ENCODE measurements around the gene MNT.

MNT gene

DNA sequence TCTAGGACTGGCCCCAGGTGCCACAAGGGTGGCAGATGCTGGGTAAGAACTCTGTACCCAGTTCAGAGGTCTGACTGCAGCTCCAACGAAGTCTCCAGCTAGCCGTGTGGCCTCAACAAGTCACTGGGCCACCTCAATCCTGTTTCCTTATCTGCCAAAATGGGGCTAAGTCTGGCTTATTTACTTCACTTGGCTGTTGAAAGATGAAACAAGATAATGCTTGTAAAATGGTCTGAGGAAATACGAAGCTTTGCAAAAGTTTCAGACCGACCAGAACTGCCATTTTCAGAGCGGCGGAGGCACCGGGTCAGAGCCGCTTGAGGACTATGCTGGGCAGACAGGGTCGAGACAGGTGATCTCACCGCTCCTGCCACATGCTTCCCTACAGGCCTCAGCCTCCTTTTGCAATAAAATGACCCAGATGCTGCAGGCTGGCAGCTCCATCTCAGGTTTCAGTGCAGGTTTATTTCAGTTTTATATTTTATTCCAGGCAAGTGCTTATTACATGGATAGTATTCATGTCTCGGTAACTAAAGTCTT is 17.2 kb downstream of the MNT start:
- no peak for DNase-seq (ENCODE audit: low read depth in 4 of 4, low spot score in 1 of 4)

GRCh38 chr17:2380950-2381649 is 19.8 kb downstream of the MNT start:
- no peak for DNase-seq (ENCODE audit: low read depth in 4 of 4, low spot score in 1 of 4)

DNA sequence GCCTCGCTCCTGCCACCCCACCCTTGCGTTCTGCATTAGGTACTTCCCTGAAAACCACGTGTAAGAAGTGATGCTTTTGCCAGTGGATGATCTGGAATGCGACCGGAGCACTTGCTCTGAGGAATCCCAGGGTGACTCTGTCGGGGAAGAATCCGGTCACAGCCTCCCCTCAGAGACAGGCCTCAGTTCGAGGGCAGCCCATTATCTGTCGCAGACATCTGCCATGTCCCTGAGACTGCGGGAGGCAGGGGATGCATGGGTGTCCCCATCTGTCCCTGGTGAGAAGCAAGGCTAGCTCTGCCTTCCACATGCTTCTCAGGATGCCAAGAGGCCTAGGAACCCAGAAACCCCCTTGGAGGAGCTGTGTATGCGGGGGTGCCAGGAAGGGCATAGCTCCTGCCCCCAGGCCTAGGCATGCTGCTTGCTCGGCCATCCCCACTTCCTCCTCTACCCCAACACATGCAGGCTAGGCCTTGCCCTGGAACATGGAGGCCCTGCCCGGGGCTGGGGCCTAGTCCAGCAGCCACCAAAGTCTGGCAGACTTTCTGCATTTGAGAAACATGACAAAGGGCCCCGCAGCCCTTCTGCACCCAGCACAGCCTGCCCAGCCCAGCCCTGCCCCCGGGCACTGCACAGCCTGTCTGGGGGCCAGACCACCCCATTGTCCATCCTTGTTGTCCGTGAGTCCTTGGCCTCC is 20.5 kb downstream of the MNT start:
- no peak for DNase-seq (ENCODE audit: low read depth in 4 of 4, low spot score in 1 of 4)

DNA sequence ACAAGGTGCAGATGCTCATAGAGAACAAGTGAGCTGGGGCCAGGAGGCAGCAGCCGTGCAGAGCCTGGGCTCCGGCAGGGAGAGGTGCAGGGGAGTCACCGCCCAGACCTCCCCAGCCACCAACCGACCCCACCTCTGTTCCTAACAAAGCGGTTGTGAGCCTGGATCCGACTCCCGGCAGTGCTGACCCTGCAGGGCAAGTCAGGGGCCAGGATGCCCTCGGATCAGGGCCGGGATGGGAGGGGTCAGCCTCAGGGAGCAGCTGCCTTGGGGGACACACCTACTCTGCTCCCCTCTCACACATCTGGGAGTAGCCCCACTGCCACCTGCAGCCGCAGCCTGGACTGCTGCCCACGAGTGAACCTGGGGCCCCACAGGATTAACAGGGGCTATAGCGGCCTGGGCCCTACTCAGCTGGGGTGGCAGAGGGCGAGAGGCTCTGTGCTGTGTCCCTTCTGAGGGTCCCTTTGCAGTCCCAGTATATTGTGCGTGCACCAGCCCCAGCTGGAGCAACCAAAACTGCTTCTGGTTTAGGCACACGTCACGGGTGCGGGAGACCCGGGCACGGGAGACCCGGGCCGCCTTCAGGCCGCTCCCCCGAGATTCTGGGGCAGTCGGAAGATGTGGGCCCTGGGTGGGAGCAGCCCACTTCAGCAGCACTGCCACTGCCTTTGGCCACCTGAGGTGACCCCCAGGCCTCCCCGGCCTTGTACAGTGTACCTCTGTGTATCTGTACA is 21.2 kb downstream of the MNT start:
- DNase-seq (ENCODE audit: low read depth in 4 of 4, low spot score in 1 of 4), result no peak

DNA sequence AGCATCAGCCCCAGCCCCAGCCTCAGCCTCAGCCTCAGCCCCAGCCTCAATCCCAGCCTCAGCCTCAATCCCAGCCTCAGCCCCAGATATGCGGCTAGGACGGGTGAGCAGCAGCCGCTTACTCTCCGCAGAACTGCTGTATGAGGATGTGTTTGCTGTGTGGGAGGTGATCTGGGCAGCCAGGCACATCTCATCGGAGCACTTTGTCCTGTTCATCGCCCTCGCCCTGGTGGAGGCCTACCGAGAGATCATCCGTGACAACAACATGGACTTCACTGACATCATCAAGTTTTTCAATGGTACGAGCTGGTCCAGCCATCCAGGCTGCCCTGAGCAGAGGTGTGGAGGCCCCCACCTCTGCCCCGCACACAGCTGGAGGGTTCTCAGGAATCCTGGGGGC is 22.0 kb downstream of the MNT start:
- no peak for DNase-seq (ENCODE audit: low read depth in 4 of 4, low spot score in 1 of 4)

GRCh38 chr17:2377659-2378058 is 23.2 kb downstream of the MNT start:
- no peak for DNase-seq (ENCODE audit: low read depth in 4 of 4, low spot score in 1 of 4)

DNA sequence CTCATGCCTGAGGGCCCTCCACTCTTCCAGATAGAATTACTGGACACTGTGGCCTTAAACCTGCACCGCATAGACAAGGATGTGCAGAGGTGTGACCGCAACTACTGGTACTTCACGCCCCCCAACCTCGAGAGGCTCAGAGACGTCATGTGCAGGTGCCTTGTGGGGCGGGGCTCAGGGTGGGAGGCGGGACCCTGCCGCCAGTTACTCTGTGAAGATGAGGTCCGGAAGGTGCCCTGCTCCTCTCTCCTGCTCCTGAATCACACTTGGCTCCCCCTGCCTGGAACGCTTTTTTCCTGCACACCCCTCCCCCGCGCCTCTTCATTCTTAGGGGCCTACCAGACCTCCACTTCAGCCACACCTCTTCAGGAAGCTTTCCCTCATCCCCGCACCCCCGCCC is 24.8 kb downstream of the MNT start:
- DNase-seq (ENCODE audit: low read depth in 4 of 4, low spot score in 1 of 4), result no peak

- DNase-seq (ENCODE audit: low read depth in 4 of 4, low spot score in 1 of 4), result no peak
These were observed 25.5 kb downstream of the MNT start for GRCh38 chr17:2375406-2375805.

DNA sequence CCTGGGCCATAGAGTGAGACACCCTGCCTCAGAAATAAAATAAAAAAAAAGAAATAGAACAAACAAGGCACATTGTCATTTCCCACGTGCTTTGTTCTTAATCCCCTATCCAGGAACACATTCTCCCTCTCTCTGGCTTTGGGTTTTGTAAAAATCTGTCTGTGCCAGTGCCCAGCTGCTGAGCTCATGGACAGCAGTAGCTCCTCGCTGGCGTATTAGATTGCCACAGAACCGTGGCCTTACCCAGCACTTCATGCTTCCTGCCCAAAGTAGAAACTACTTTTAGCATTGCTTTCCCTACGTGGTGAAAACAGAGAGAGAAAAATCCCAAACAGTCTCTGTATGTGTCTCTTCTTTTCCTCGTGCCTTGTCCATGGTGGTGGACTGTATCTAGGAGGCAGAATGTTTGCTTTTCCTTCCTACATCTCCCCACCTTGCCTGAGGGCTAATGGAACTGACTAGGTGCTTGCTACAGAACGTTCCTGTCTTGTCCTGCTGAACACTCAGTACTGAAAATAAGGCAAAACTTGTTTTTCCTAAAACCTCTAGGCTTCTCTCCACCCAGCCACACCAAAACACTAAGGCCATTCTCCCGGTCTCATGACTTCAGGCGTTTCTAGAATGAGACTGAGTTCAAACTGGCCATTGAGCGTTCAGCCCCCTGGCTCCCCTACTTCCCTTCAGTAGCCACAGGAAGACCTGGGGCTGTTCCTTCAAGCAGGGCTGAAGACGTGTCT is 26.1 kb downstream of the MNT start:
- no peak for DNase-seq (ENCODE audit: low read depth in 4 of 4, low spot score in 1 of 4)

GRCh38 chr17:2373179-2373578 is 27.7 kb downstream of the MNT start:
- DNase-seq (ENCODE audit: low read depth in 4 of 4, low spot score in 1 of 4), result no peak

- no peak for DNase-seq (ENCODE audit: low read depth in 4 of 4, low spot score in 1 of 4)
These were observed 28.2 kb downstream of the MNT start for GRCh38 chr17:2372681-2373080.

DNA sequence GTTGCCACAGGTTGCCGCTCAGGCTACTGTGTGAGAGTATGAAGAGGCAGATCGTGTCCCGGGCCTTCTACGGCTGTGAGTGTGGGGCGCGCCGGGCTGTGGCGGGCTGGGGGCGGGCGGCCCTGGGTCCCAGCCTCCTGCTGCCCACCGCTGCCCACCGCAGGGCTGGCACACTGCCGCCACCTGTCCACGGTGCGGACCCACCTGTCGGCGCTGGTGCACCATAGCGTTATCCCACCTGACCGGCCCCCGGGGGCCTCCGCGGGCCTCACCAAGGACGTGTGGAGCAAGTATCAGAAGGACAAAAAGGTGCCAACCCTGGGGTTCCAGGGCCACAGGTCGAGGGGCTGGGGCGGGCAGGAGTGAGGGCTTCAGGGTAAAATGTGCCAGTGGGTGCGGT is 28.7 kb downstream of the MNT start:
- no peak for DNase-seq (ENCODE audit: low read depth in 4 of 4, low spot score in 1 of 4)

GRCh38 chr17:2371183-2372130 is 29.4 kb downstream of the MNT start:
- DNase-seq (ENCODE audit: low read depth in 4 of 4, low spot score in 1 of 4), result no peak

DNA sequence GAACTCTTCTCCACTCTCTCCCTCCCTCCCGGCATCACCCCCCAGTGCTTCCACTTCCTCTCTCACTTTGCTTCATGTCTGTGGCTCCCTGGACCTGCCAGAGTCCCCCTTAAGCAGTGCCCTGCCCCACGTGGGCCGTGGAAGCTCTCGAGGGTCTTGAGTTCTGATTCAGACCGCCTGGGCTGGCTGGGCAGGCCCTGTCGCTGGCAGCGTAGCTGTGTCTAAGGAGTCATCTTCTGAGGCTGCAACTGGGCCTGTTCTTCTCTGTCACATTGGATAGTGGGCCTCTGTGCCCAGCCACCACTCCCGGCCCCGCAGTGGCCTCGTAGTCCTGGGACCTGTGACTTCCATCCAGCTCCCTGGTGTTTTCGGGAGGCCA is 30.7 kb downstream of the MNT start:
- DNase-seq (ENCODE audit: low read depth in 4 of 4, low spot score in 1 of 4), result no peak

DNA sequence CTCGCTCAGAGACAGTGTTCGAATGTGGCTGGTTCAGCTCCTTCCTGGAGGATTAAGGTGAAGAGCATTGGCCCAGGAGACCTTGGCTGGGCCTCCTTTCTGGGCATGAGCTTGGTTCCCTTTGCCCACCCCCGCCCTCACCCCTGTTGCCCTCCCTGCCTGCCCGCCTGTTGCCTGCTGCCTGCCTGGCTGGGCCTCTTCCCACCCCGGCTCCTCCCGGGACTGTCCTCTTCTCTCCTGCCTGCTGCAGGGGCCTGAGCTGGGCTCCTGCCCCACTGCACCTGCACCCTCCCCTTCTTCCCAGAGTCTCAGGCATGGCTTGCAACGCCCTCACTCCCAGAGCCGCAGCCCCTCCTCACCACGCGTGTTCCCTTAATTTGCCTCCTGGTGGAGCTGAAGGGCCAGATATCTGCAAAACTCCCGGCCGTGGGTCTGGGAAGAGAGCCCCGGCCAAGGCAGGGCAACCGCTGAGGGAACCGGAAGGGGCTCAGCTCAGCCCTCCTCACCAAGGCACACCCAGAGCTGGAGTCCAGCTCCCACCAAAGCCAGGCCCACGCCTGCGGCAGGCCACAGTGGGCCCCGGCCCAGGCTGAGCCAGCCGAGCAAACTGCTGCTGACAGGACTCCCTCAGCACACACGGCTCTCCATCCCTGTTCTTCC is 31.2 kb downstream of the MNT start:
- DNase-seq (ENCODE audit: low read depth in 4 of 4, low spot score in 1 of 4), result no peak

- DNase-seq (ENCODE audit: low read depth in 4 of 4, low spot score in 1 of 4), result no peak
These were observed 31.8 kb downstream of the MNT start for GRCh38 chr17:2369039-2369438.

GRCh38 chr17:2368359-2368758 is 32.5 kb downstream of the MNT start:
- DNase-seq (ENCODE audit: low read depth in 4 of 4, low spot score in 1 of 4), result no peak

DNA sequence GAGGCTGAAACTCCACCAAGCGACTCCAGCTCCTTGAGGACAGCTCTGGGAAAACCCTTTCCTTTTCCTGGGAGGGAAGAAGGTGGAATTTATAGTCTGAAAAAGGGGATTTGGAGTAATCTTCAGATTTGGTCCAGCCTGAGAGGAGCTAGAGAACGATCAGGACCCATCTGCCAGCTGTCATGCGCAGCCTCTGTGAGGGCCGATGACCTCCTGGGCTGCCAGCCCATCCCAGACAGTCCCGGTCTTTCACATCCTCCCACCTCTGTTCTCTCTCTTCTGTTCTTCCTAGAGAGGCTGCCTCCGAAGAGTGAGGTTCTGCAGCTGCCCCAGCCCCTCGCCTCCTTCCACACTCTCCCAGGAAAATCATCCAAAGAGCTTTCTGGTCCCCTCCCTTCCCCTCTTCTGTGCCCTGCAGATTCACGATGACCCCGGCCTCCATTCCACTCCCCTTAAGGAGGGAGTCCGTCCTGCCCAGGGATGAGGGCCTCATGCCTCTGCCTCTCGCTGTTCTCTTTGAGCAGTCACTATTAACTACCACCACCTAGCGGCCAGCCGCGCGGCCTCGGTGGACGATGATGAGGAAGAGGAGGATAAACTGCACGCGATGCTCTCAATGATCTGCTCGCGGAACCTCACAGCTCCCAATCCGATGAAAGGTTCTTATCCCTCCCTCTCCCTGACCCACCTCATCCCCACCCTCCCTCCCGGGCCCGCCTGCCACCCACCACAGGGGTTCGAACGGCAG is 33.9 kb downstream of the MNT start:
- DNase-seq (ENCODE audit: low read depth in 4 of 4, low spot score in 1 of 4), result no peak

- no peak for DNase-seq (ENCODE audit: low read depth in 4 of 4, low spot score in 1 of 4)
These were observed 35.7 kb downstream of the MNT start for GRCh38 chr17:2365132-2365531.
